Raji (cell line): Measurements from ENCODE around the gene MYCN.

Source experiments
- POLR2A ChIP-seq: IDR thresholded peaks from 2 replicates; pipeline ENCODE4 v1.6.1; 2011; ENCODE audit warnings: low read depth, low read length, control low read depth; ENCODE audit not compliant: insufficient read depth

Gene MYCN

DNA sequence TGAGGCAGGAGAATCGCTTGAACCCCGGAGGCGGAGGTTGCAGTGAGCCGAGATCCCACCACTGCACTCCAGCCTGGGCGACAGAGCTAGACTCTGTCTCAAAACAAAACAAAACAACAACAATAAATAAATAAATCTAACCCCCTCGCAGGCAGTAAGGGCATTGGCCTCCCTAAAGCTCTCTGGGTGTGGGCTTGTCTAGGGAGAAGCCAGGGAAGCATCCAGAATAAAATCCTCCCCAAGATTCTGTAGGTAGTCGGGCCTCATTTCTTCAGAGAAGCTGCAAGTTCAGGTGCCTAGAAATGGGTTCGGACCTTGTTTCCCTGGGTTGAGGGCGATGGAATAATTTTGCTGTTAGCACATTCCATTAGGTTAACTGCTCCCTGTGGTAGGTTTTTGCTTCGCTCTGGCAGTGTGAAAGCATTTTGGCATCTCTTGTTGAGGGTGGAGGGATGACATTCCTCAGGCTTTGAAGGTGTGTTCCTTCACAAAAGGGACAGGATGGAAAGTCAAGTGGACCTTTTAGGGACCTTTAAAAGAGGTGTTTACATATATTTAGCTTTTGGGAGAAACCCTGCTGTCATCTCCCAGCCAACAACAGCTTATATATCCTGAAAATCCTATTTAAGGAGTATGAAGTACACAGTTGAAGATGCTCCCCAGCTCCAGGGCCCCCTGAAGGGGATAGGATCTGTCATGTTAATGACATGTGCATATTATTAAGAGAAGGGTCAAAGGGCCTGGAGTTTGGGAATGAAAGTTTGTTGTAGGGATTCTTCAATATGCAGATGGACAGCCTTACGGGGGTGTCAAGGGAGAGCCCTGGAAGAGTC, 17.7 kb downstream of the MYCN start:
- no peak for TF ChIP-seq POLR2A

GRCh38 chr2:15959331-15960153, 19.2 kb downstream of the MYCN start:
- no peak for TF ChIP-seq POLR2A

- no peak for TF ChIP-seq POLR2A
Observed at GRCh38 chr2:15963977-15964670, 23.8 kb downstream of the MYCN start.

DNA sequence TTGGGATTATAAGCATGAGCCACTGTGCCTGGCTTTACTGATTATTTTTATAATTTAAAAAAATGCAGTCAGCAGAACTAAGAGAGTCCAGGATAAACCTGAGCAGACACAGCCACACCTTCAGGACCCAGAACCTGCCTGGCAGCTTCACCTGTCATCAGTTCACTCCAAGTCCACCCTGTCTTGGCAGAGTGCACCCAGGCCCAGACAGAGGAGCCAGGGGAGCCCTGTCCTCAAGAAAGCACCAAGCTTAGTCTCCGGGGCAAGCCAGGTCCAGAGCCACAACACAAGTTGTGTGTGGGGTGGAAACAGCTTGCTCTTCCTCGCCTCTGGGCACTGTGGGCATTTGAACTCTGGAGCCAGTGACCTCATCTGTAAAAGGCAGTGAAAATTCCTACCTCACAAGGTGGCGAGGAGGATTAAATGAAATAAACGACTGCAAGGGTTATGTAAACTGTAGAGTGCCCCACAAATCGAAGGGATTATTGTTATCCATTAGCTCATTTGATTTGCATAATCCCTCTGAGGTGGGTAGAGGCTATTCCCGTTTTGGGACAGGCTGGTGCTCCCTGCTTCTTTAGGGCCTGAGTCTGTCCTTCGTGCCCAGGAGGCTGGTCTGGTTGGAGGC, 24.7 kb downstream of the MYCN start:
- no peak for TF ChIP-seq POLR2A

DNA sequence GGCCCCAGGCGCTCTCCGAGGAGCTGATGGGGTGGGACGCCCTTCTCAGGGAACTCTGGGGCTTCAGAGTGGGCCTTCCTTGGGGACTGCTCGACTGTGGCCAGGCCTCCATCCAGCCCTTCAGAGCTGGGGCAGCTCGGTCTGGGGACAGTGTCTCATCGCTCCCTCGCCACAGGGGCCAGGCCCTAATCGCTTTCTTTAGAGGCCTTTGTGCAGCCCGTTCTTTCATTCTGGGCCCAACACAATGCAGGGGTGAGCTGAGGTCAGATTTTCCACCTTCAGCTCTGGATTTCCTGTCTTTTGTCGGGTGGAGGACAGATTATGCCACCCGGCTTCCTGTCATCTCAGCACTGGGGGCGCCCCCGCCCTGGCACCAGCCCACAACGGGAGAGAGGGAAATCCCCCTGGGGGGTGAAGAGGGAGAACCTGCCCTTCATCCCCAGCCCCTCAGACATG, 25.2 kb downstream of the MYCN start:
- no peak for TF ChIP-seq POLR2A

DNA sequence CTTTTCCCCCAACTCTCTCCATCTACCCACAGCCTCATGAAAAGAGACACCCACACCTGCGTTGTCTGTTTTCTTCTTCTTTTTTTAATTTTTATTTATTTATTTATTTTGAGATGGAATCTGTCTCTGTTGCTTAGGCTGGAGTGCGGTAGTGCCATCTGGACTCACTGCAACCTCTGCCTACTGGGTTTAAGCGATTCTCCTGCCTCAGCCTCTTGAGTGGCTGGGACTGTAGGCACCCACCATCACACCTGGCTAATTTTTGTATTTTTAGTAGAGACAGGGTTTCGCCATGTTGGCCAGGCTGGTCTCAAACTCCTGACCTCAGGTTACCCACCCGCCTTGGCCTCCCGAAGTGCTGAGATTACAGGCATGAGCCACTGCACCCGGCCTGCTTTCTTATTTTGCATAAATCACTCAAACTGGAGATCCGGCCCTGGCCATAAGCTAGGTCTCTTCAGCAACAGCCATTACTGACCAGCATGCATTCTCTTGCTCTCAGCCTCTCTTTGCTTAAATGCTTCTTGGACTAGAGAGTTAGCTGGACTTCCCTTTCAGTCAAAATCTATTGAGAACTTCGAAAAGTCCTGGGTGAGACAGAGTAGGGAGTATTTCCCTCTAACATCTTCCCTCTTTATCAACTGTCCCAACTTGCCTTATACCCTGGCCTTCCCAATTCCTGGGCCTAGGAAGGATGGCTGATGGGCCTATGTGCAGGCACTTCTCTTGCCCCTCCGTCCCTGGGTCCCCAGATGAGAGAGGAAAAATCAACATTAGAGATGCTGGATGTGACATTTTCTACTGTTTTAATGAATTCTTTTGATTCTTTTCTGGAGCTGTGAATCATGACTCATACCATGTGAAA, 27.3 kb downstream of the MYCN start:
- no peak for TF ChIP-seq POLR2A

DNA sequence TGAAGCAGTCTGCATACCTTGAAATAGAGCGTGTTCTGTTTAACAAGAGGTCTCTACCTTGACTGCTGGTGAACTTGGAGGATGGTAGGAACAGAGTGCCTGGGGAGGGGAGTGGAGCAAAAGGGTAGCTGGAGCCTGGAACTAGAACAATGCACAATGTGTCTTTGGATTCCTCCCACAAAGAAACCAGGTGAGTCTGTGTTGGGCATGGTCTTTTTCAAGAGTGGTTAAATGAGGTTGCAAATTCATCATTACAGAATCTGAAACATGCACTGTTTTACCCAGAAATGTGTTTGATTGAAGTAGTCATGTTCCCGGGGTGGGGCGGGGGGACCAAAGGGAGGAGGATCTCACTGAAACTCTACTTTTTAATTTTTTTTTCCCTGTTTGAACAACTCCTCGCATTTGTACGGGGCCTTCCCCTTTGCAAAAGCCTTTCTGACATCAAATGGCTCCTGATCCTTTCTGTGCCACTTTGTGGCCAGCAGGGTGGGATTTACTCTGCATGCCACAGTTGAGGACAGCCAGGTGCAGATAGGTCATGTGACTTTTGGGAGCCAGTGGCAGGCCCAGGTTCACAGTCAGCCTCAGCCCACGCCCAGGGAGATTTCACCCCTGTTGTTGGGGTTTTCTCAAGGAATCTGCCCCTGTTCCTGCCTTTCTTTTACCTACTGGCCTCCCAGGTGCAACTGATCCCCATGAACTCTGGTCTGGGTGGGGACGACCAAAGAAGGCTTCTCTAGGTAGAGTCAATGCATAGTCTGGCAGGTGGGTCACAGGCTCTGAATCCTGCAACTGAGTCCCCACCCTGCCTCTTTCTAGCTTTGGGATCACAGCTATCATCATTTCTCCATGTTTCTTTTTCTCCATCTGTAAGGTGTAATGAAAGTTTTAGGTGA, 28.2 kb downstream of the MYCN start:
- no peak for TF ChIP-seq POLR2A

DNA sequence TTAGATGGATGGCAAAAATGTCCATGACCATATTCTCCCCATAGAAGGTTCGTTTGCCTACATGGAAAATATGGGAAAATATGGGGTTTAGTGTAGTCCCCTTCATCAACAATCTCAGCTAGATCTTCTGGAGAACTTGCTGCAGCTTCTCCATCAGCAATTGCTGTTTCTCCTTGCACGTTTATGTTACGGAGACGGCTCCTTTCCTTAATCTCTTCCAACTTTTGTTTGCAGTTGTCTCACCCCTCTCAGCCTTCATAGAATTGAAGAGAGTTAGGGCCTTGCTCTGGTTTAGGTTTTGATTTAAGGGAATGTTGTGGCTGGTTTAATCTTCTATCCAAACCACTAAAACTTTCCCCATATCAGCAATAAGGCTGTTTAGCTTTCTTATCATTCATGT, 28.9 kb downstream of the MYCN start:
- TF ChIP-seq POLR2A = no peak

DNA sequence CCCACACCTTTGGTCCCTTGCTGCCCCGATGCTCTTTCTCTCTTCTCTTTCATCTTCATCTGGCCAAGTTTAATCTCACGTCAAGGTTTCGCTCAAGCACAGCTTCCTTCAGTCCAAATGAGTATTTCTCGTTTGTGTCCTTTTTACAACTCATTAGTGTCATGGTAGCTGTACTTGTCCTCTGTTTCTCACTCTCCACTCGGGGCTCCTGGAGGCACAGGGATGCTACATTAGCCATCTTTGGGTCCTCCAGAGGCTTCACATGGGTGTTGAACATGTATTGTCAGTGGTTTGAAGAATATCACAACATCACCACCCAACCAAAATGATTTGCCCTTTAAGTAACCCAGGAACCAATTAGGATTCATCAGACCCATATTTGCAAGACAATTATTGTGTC, 30.4 kb downstream of the MYCN start:
- no peak for TF ChIP-seq POLR2A

GRCh38 chr2:15971351-15971750, 31.0 kb downstream of the MYCN start:
- no peak for TF ChIP-seq POLR2A

DNA sequence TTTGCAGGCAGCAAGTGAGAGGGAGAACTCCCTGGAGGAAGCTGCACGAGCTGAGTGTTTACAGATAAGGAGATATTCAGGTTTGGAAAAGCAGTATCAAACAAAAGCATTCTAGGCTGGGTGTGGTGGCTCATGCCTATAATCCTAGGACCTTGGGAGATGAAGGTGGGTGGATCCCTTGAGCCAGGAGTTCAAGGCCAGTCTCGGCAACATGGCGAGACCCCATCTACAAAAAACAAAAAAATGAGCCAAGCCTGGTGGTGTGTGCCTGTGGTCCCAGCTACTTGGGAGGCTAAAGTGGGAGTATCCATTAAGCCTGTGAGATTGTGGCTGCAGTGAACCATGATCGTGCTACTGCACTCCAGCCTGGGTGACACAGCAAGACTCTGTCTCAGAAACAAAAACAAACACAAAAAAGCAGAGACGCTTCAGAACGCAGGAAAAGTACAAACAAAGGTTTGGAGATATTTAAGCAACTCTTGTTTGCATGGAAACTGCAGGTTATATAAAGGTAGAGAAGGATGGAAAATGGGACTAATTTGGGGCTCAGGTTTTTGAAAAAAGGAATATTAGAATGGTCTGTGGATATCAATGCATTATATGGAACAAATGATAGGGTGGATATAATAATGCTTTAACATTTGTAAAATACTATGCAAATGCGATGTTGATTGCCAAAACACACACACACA, 31.6 kb downstream of the MYCN start:
- no peak for TF ChIP-seq POLR2A
